AG09319 (cell line): ENCODE results near the gene MED27.

Experiments
- DNase-seq: peaks from one replicate; pipeline ENCODE4 v3.0.0-alpha.2; 2010; ENCODE audit warnings: low read depth; ENCODE audit errors: extremely low read depth
- CTCF ChIP-seq: IDR thresholded peaks from 2 replicates; pipeline ENCODE4 v1.5.1; 2011; ENCODE audit warnings: low read depth, mild to moderate bottlenecking, inconsistent platforms, low read length, moderate library complexity

MED27 gene

GRCh38 chr9:132049900-132050299 is 29.8 kb downstream of the MED27 start:
- no peak for TF ChIP-seq CTCF
- no peak for DNase-seq

- TF ChIP-seq CTCF = no peak
- DNase-seq = no peak
Observed at GRCh38 chr9:132049323-132049882, 30.3 kb downstream of the MED27 start.

- DNase-seq = no peak
- TF ChIP-seq CTCF = no peak
Observed at GRCh38 chr9:132048201-132048600, 31.5 kb downstream of the MED27 start.

GRCh38 chr9:132046456-132046855 is 33.2 kb downstream of the MED27 start:
- no peak for DNase-seq
- TF ChIP-seq CTCF = no peak

GRCh38 chr9:132044176-132044875 is 35.3 kb downstream of the MED27 start:
- TF ChIP-seq CTCF = no peak
- DNase-seq = no peak

GRCh38 chr9:132043708-132044107 is 36.0 kb downstream of the MED27 start:
- no peak for DNase-seq
- TF ChIP-seq CTCF = no peak

- no peak for TF ChIP-seq CTCF
- DNase-seq = peak; percentile 84
Observed at GRCh38 chr9:132042324-132042723, 37.3 kb downstream of the MED27 start.
